ENCODE measurements around the gene ATG5. TPM values are rescaled to one million over a fixed set of nuclear protein-coding genes. Genes with fewer than 3 reads are reported as not detected.

The ATG5 gene
- total and polyA plus RNA-seq, 2 donors from 2014 or later, result 26.5 to 31.6 TPM

DNA sequence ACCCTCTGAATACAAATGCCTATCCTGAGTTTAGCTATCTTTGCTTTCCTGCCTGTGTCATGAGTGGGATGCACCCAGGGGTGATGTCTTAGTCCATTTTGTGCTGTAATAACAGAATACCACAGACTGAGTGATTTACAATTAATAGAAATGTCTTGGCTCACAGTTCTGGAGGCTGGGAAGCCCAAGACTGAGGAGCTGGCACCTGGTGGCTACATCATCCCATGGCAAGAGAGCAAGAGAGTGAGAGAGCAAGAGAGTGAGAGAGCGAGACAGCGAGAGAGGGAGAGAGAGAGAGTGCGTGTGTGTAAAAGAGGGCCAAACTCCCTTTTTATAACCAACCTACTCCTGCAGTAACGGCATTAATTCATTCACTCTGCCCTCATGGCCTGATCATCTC lies 162.6 kb downstream of the ATG5 start:
- no peak for TF ChIP-seq CTCF (IDR thresholded peaks at IDR 0.05; ENCODE audit: borderline replicate concordance, extremely low read depth, insufficient read depth)
- FAIRE-seq, result no peak
- Histone ChIP-seq H3K9ac (ENCODE audit: low read length in 3 of 3) (no peak overlapping the region), H3K4me1 (ENCODE audit: control insufficient read depth in 2 of 3, insufficient read depth in 2 of 3, low read depth in 1 of 3, low read length in 3 of 3) (no peaks in the 10 kb centered on the region), H3K9me3 (ENCODE audit: control insufficient read depth in 2 of 3, insufficient read depth in 1 of 3, low read length in 3 of 3) (no peaks in the 10 kb centered on the region), H3K36me3 (ENCODE audit: control insufficient read depth in 2 of 3, insufficient read depth in 3 of 3, low read length in 3 of 3) (no peaks in the 10 kb centered on the region), H3K4me3 (ENCODE audit: low read length in 3 of 3) (no peak overlapping the region), H3K27ac (ENCODE audit: low read depth in 2 of 2, low read length in 2 of 2) (no peak overlapping the region), H3K27me3 (ENCODE audit: control insufficient read depth, insufficient read depth, low read length) (no peaks in the 10 kb centered on the region)
- DNase-seq, result no peak
- intact Hi-C loops (cut with DNase I), result no loop called here

DNA sequence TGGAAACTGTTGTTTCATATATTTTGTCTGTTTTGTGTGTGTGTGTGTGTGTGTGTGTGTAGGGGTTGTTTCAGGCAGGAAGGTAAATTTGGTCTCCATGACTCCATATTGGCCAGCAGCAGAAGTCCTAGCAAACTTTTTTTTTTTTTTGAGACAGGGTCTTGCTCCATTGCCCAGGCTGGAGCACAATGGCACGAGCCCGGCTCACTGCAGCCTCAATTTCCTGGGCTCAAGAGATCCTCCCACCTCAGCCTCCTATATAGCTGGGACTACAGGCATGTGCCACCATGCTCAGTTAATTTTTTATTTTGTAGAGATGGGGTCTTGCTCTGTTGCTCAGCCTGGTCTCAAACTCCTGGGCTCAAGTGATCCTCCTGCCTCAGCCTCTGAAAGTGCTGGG lies 163.7 kb downstream of the ATG5 start:
- no peak for DNase-seq
- Histone ChIP-seq H3K27ac (ENCODE audit: low read depth in 2 of 2, low read length in 2 of 2) (no peak overlapping the region), H3K27me3 (ENCODE audit: control insufficient read depth, insufficient read depth, low read length) (no peaks in the 10 kb centered on the region), H3K9ac (ENCODE audit: low read length in 3 of 3) (no peak overlapping the region), H3K36me3 (ENCODE audit: control insufficient read depth in 2 of 3, insufficient read depth in 3 of 3, low read length in 3 of 3) (no peaks in the 10 kb centered on the region), H3K9me3 (ENCODE audit: control insufficient read depth in 2 of 3, insufficient read depth in 1 of 3, low read length in 3 of 3) (no peaks in the 10 kb centered on the region), H3K4me3 (ENCODE audit: low read length in 3 of 3) (no peak overlapping the region), H3K4me1 (ENCODE audit: control insufficient read depth in 2 of 3, insufficient read depth in 2 of 3, low read depth in 1 of 3, low read length in 3 of 3) (no peaks in the 10 kb centered on the region)
- intact Hi-C loops (cut with DNase I), result no loop called here
- no peak for TF ChIP-seq CTCF (IDR thresholded peaks at IDR 0.05; ENCODE audit: borderline replicate concordance, extremely low read depth, insufficient read depth)
- no peak for FAIRE-seq

GRCh38 chr6:106161311-106161874 lies 164.2 kb downstream of the ATG5 start:
- FAIRE-seq, result no peak
- intact Hi-C loops (cut with DNase I), result no loop called here
- H3K27ac ChIP-seq (ENCODE audit: low read depth in 2 of 2, low read length in 2 of 2), result no peak overlapping the region

More at GRCh38 chr6:106161311-106161874, 164.2 kb downstream of the ATG5 start:
- no peak overlapping the region for H3K9ac ChIP-seq (ENCODE audit: low read length in 3 of 3)
- no peaks in the 10 kb centered on the region for H3K4me1 ChIP-seq (ENCODE audit: control insufficient read depth in 2 of 3, insufficient read depth in 2 of 3, low read depth in 1 of 3, low read length in 3 of 3)
- H3K27me3 ChIP-seq (ENCODE audit: control insufficient read depth, insufficient read depth, low read length), result no peaks in the 10 kb centered on the region
- H3K4me3 ChIP-seq (ENCODE audit: low read length in 3 of 3), result no peak overlapping the region
- no peaks in the 10 kb centered on the region for H3K9me3 ChIP-seq (ENCODE audit: control insufficient read depth in 2 of 3, insufficient read depth in 1 of 3, low read length in 3 of 3)
- H3K36me3 ChIP-seq (ENCODE audit: control insufficient read depth in 2 of 3, insufficient read depth in 3 of 3, low read length in 3 of 3), result no peaks in the 10 kb centered on the region
- no peak for TF ChIP-seq CTCF (IDR thresholded peaks at IDR 0.05; ENCODE audit: borderline replicate concordance, extremely low read depth, insufficient read depth)
- DNase-seq, result no peak

Measured in kidney (tissue), 14 donors.